Liver (tissue), 3 donors: ENCODE data around the gene ARHGAP8.

Experiments
- ATF3 ChIP-seq: IDR thresholded peaks from 2 replicates; pipeline ENCODE4 v1.6.1; 2016; ENCODE audit warnings: antibody characterized with exemption
- CTCF ChIP-seq: fragments of 150-350 bp; IDR thresholded peaks from 2 replicates; pipeline ENCODE4 v1.5.1; 2017; ENCODE audit warnings: improper control_type of control experiment, low read depth, low read length; ENCODE audit not compliant: missing input control
- FOXA2 ChIP-seq: IDR thresholded peaks from 2 replicates; pipeline ENCODE4 v1.6.1; 2016; ENCODE audit warnings: antibody characterized with exemption
- GABPA ChIP-seq, 2 donors: IDR thresholded peaks in 1 of 2; conservative IDR thresholded peaks in 1 of 2; 2 replicates each; pipeline ENCODE4 v1.6.1; 2016; ENCODE audit warnings: antibody characterized with exemption in 2 of 2, mild to moderate bottlenecking in 1 of 2, moderate library complexity in 1 of 2
- JUND ChIP-seq, 2 donors: IDR thresholded peaks; 2 replicates each; pipeline ENCODE4 v1.6.1; 2016; ENCODE audit warnings: antibody characterized with exemption in 2 of 2
- MAX ChIP-seq: IDR thresholded peaks from 2 replicates; pipeline ENCODE4 v1.6.1; 2016; ENCODE audit warnings: antibody characterized with exemption
- RAD21 ChIP-seq, 2 donors: IDR thresholded peaks; 2 replicates each; pipeline ENCODE4 v1.6.1; 2016; ENCODE audit warnings: antibody characterized with exemption in 2 of 2, mild to moderate bottlenecking in 2 of 2
- REST ChIP-seq: IDR thresholded peaks from 2 replicates; pipeline ENCODE4 v1.6.1; 2016; ENCODE audit warnings: antibody characterized with exemption, mild to moderate bottlenecking
- RXRA ChIP-seq, 2 donors: IDR thresholded peaks; 2 replicates each; pipeline ENCODE4 v1.6.1; 2017 to 2018; ENCODE audit warnings: antibody characterized with exemption in 2 of 2, mild to moderate bottlenecking in 1 of 2
- SP1 ChIP-seq: IDR thresholded peaks from 2 replicates; pipeline ENCODE4 v1.6.1; 2018; ENCODE audit warnings: antibody characterized with exemption, mild to moderate bottlenecking
- TAF1 ChIP-seq: conservative IDR thresholded peaks from 2 replicates; pipeline ENCODE4 v1.6.1; 2016; ENCODE audit warnings: antibody characterized with exemption, mild to moderate bottlenecking
- YY1 ChIP-seq: IDR thresholded peaks from 2 replicates; pipeline ENCODE4 v1.6.1; 2016; ENCODE audit warnings: antibody characterized with exemption, mild to moderate bottlenecking
- donor health status: healthy.
- donor health status: healthy.

GRCh38 chr22:44850946-44851345 lies 98.6 kb downstream of the ARHGAP8 start:
- TF ChIP-seq RXRA (IDR thresholded peaks at IDR 0.05) (no peak), CTCF (no peak), REST (no peak), RAD21 (IDR thresholded peaks at IDR 0.05) (no peak), FOXA2 (no peak), TAF1 (no peak), JUND (IDR thresholded peaks at IDR 0.05) (no peak), YY1 (no peak), MAX (no peak), GABPA (IDR thresholded peaks at IDR 0.05 in 1 of 2, conservative IDR thresholded peaks at IDR 0.05 in 1 of 2) (no peak), ATF3 (no peak), SP1 (no peak)
